Measurements from ENCODE around the gene RALGAPB. TPM values are rescaled to one million over a fixed set of nuclear protein-coding genes. Genes with fewer than 3 reads are reported as not detected.

Gene RALGAPB
- total RNA-seq, 4 donors from 2014 or later, result 22.7 to 67.0 (median 56.7) TPM

DNA sequence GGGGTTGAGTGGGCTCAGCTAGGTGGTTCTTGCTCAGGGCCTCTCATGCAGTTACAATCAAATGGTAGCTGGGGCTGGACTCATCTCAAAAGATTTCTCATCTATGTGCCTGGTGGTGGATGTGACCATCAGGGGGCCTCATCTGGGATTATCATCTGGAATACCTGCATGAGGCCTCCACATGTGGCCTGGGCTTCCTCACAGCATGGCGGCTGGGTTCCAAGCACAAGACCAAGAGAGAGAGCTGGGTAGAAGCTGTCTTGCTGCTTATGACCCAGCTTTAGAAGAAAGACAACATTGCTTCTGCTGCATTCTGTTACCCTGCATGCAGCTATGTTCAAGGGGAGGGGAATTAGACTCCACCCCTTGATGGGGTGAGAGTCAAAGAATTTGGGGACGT, 151.4 kb downstream of the RALGAPB start:
- in situ Hi-C loops (cut with MboI; ENCODE audit: low pct_ligation_motif_present in 1 of 4, low pct_unique_long_range_greater_than_20kb in 1 of 4, low sequenced_read_pairs in 3 of 4), result no loop called here
- intact Hi-C loops (cut with DNase I; ENCODE audit: low total_unique reads), result no loop called here
- TF ChIP-seq, protein P1, sequence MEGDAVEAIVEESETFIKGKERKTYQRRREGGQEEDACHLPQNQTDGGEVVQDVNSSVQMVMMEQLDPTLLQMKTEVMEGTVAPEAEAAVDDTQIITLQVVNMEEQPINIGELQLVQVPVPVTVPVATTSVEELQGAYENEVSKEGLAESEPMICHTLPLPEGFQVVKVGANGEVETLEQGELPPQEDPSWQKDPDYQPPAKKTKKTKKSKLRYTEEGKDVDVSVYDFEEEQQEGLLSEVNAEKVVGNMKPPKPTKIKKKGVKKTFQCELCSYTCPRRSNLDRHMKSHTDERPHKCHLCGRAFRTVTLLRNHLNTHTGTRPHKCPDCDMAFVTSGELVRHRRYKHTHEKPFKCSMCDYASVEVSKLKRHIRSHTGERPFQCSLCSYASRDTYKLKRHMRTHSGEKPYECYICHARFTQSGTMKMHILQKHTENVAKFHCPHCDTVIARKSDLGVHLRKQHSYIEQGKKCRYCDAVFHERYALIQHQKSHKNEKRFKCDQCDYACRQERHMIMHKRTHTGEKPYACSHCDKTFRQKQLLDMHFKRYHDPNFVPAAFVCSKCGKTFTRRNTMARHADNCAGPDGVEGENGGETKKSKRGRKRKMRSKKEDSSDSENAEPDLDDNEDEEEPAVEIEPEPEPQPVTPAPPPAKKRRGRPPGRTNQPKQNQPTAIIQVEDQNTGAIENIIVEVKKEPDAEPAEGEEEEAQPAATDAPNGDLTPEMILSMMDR (IDR thresholded peaks at IDR 0.05), result no peak
- no peak for TF ChIP-seq POLR2AphosphoS5 (IDR thresholded peaks at IDR 0.05)
- no peak for TF ChIP-seq EP300 (IDR thresholded peaks at IDR 0.05; ENCODE audit: low read depth)
- no peak for TF ChIP-seq POLR2A (IDR thresholded peaks at IDR 0.05)

DNA sequence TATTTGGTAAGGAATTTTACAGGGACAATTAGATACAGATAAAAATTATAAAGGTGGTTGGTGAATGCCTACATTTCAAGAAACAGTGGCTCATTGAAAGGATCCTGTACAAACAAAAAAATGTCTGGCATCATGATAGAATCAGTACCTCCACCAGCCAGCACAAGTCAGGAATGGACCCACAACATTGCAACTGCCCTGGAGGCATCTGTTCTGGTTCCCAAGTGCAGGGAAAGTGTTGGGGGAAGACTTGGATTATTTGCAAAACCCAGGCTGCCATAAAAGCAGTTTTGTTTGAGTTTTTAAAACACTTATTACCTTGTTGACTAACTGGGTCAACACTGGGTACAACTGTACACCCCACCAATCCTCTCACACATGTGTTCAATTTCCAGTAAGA, 153.3 kb downstream of the RALGAPB start:
- no peak overlapping the region for H3K4me3 ChIP-seq
- H3K27me3 ChIP-seq, result no peaks in the 10 kb centered on the region
- no peak for DNase-seq
- intact Hi-C loops (cut with DNase I; ENCODE audit: low total_unique reads) (no loop called here), in situ Hi-C loops (cut with MboI; ENCODE audit: low pct_ligation_motif_present in 1 of 4, low pct_unique_long_range_greater_than_20kb in 1 of 4, low sequenced_read_pairs in 3 of 4) (loop anchor here in 2 of 4 donors (25.0 kb wide), 3 partner anchors 261 to 411 kb away; no protein-coding TSS in a partner anchor)
- no peaks in the 10 kb centered on the region for H3K9me3 ChIP-seq
- TF ChIP-seq EP300 (IDR thresholded peaks at IDR 0.05; ENCODE audit: low read depth) (no peak), POLR2AphosphoS5 (IDR thresholded peaks at IDR 0.05) (no peak), POLR2A (IDR thresholded peaks at IDR 0.05) (no peak)
- TF ChIP-seq, protein P1 (IDR thresholded peaks at IDR 0.05), result no peak
- H3K36me3 ChIP-seq, result no peaks in the 10 kb centered on the region
- no peak overlapping the region for H3K27ac ChIP-seq
- H3K4me1 ChIP-seq, result no peaks in the 10 kb centered on the region

More for the DNA sequence above, 151.4 kb downstream of the RALGAPB start:
- no peaks in the 10 kb centered on the region for H3K9me3 ChIP-seq
- 67 to 79% methylated on average over 1 to 2 of the region's 2 CpGs for WGBS, 2 donors (ENCODE audit: low coverage in 1 of 2)
- H3K27me3 ChIP-seq, result no peaks in the 10 kb centered on the region
- no peak overlapping the region for H3K27ac ChIP-seq
- H3K4me3 ChIP-seq, result no peak overlapping the region
- no peak for DNase-seq
- no peaks in the 10 kb centered on the region for H3K36me3 ChIP-seq
- no peaks in the 10 kb centered on the region for H3K4me1 ChIP-seq

DNA sequence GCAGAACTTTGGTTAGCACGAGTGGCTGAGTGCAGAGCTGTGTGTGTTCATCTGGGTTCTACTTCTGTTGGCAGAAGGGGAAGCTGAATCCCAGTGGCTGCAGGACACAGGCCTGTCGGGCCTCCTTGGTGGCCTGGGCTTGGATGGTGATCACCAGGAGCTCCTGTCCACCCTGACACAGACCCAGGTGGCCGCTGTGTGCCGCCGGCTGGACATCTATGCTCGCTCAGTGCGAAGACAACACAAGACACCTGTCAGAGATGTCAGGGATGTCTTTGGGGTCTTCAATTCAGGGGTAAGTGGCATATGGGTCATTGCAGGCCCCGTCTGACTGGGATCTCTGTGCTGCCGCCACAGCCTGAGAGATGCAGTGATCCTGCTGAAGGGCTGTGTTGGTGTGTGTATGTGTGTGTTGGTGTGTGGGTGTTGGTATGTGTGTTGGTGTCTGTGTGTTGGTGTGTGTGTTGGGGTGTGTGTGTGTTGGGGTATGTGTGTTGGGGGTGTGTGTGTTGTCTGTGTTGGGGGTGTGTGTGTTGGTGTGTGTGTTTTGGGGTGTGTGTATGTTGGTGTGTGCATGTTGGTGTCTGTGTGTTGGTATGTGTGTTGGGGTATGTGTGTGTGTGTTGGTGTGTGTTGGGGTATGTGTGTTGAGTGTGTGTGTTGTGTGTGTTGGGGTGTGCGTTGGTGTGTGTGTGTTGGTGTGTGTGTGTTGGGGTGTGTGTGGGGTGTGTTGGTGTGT, 154.4 kb downstream of the RALGAPB start:
- H3K9me3 ChIP-seq, result no peaks in the 10 kb centered on the region
- in situ Hi-C loops (cut with MboI; ENCODE audit: low pct_ligation_motif_present in 1 of 4, low pct_unique_long_range_greater_than_20kb in 1 of 4, low sequenced_read_pairs in 3 of 4) (loop anchor here in 2 of 4 donors (25.0 kb wide), 3 partner anchors 260 to 410 kb away; no protein-coding TSS in a partner anchor), intact Hi-C loops (cut with DNase I; ENCODE audit: low total_unique reads) (no loop called here)
- H3K4me3 ChIP-seq, result no peak overlapping the region
- H3K27ac ChIP-seq, result no peak overlapping the region
- no peaks in the 10 kb centered on the region for H3K27me3 ChIP-seq
- TF ChIP-seq POLR2A (IDR thresholded peaks at IDR 0.05), result no peak
- TF ChIP-seq POLR2AphosphoS5 (IDR thresholded peaks at IDR 0.05), result no peak
- DNase-seq, result no peak
- 63 to 83% methylated on average over 3 to 10 of the region's 10 CpGs for WGBS, 2 donors (ENCODE audit: low coverage in 1 of 2)
- H3K36me3 ChIP-seq, result no peaks in the 10 kb centered on the region
- H3K4me1 ChIP-seq, result no peaks in the 10 kb centered on the region

Small RNA genes lying within 50 kb of the gene (small RNA-seq; reads per million reads assigned to genes)
- gene MIR548O2 (0 reads per million in 4 donors), gene RF00056 (0 reads per million in 4 donors), gene SNORA60 (4.5 to 15.3 (median 8.4) reads per million in 4 donors), gene SNORA71A (12.2 to 19.8 (median 12.3) reads per million in 4 donors), gene SNORA71B (17.0 to 136 (median 25.0) reads per million in 4 donors), gene SNORA71C (1.1 to 5.8 (median 2.0) reads per million in 4 donors), gene SNORA71D (306 to 649 (median 405) reads per million in 4 donors), gene SNORA71E (0 reads per million in 4 donors)

Other genes starting within 250 kb of the RALGAPB start
- gene KIAA1755, start 212.1 kb upstream of the RALGAPB start, total RNA-seq, result 10 to 100 TPM in 1 of 4 donors, 1 to 10 TPM in 3; 1.6 to 20.2 (median 3.7) TPM
- not detected for gene BPI, start 168.7 kb upstream of the RALGAPB start, total RNA-seq
- gene LBP, start 126.4 kb upstream of the RALGAPB start, total RNA-seq, result not detected
- 100 to 1,000 TPM in 1 of 4 donors, 10 to 100 TPM in 3; 15.8 to 191 (median 43.7) TPM for gene SNHG17, start 37.5 kb upstream of the RALGAPB start, total RNA-seq
- not detected for gene ADIG, start 108.4 kb downstream of the RALGAPB start, total RNA-seq
- gene ARHGAP40, start 129.0 kb downstream of the RALGAPB start, total RNA-seq, result not detected